RPMI7951 (cell line): ENCODE measurements around the gene TIMM13. TPM values are rescaled to one million over a fixed set of nuclear protein-coding genes. Genes with fewer than 3 reads are reported as not detected.
"Not testable (repeated sequence)": the region's sequence is repeated elsewhere in the genome, so short reads cannot be mapped to it uniquely, and the experiment has no call there.

Source experiments
- DNase-seq: peaks from one replicate; pipeline ENCODE4 v3.0.0-alpha.2; 2012; ENCODE audit warnings: low read depth
- total RNA-seq: library from RNA; depleted of rRNA; stranded (reverse); fragments of >200 nt; shearing (Covaris generic); gene quantifications from 2 replicates; pipeline ENCODE4 v1.2.3, GENCODE V29; 2014; rRNA removed

The TIMM13 gene
- total RNA-seq = 47.9 and 71.4 TPM in 2 replicates

DNA sequence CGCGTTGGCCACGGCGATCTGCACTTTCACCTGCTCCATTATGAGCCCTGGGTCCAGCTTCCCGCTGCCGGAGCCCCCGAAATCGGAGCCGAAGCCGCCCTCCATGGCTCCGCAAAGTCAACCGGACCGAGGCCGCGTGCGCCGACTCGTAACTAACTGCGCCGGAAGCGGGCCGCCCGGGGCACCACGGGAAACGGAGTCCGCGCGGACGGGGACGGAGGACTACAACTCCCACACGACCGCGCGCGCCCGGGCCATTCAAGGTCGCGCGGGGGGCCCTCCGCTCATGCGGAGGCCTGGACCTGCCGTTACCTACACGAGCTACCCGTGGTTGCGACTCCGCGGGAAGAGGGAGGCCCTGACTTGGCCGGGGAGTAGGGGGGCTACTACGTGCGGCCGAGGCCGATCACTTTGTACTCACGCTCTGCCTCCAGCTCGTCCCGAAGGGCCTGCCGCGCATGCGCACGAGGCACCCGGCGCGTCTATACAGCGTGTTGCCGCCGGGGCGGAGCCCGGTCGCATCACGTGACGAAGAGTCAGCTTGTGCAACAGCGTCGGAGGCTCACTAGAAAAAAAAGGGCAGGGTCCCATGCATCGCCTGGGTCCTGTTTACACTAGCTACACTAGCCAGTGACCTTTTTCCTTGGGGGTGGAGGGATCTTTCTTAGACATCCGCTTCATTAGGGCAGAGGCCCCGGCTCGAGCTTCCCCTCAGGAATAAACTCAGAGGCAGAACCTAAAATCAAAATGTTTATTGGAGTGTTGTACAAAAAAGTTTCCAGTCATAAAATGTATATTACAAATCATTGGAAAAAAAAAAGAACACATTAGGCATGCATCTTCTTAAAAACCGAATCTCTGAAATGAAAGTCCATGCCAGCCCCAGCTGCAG is at the start of gene TIMM13:
Gene TIMM13, minus strand, starts transcription at position 158 of the 892 bp plus-strand sequence. Its CDS starts 53 bp downstream, at position 105.
- peak; percentile 91 for DNase-seq

DNA sequence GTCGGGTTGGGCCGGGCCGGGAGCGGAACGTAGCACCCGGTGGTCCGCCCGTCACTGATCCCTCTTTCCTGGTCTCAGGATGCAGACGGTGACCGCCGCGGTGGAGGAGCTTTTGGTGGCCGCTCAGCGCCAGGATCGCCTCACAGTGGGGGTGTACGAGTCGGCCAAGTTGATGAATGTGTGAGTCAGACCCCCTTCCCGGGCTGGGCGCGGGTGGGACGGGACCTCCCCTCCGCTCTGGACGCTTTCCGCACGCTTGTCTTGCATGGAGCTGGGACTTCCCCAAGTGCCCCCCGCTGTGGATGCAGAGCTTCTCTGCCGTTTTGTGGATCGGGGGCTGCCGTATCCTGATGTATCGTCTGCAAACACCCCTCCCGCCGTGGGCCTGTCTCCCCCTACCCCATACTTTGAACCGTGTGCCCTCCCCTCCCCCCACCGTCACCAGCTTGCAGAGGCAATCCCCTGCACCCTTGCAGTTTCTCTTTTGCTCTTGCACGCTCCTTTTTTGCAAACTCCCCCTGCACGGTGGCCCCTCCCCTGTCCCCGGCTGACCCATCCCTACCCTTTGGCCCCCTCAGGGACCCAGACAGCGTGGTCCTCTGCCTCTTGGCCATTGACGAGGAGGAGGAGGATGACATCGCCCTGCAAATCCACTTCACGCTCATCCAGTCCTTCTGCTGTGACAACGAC is 49.2 kb upstream of the TIMM13 start:
- DNase-seq = peak; percentile 75

DNA sequence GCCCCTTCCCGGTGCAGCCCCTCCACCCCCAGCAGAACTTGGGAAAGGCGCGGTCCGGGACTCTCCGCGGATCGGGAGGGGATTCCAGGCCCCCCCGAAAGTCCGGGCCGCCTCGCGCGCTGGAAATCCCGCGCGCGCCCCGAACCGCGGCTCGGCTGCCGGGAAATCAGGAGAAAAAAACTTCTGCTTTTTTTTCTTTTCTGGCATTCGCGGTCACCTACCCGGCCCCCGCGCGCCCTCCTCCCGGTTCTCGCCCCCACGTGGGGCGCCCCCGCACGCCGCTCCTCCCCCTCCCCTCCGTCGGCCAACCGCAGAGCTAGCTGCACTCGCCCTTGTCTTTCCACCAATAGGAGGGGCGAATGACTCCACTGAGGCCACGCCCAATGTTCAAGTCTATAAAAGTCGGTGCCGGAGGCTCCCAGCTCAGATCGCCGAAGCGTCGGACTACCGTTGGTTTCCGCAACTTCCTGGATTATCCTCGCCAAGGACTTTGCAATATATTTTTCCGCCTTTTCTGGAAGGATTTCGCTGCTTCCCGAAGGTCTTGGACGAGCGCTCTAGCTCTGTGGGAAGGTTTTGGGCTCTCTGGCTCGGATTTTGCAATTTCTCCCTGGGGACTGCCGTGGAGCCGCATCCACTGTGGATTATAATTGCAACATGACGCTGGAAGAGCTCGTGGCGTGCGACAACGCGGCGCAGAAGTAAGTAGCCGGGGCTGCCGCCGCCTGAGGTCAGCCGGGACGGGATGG is 48.5 kb upstream of the TIMM13 start, which contains the start of gene GADD45B:
Gene GADD45B, plus strand, starts transcription at position 426 of the 749 bp plus-strand sequence. Its CDS starts 232 bp downstream, at position 658.
- peak; percentile 97 for DNase-seq

DNA sequence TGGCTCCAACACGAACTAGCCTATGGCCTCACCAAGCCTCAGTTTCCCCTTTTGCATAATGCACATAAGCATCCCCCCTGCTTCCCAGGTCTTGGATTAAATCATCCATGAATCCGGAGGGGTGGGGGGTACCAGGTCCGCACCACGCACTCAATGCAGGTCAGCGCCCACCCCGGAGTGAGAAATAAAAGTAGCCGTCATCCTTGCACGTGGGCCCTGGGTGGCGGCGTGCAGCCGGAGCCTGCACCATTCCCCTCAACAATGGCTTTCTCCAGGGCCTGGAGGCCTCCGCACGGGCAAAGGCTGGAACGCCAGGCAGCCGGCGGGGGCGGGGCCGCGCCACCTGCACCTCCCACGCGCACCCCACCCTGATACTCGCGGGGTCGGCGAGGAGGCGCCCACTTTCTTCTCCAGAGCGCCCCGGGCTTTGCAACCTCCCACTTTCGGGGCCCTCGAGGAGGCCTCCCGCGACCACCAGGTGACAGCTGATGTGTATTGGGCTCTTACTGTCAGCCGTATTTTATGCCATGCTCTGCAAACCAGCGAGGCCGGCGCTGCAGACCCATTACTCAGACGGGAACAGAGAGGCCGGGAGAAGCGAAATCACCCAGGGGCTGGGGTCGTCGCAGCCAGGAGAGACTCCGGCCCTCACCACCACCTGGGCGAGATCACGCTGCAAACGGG is 47.8 kb upstream of the TIMM13 start:
- DNase-seq = peak; percentile 76

DNA sequence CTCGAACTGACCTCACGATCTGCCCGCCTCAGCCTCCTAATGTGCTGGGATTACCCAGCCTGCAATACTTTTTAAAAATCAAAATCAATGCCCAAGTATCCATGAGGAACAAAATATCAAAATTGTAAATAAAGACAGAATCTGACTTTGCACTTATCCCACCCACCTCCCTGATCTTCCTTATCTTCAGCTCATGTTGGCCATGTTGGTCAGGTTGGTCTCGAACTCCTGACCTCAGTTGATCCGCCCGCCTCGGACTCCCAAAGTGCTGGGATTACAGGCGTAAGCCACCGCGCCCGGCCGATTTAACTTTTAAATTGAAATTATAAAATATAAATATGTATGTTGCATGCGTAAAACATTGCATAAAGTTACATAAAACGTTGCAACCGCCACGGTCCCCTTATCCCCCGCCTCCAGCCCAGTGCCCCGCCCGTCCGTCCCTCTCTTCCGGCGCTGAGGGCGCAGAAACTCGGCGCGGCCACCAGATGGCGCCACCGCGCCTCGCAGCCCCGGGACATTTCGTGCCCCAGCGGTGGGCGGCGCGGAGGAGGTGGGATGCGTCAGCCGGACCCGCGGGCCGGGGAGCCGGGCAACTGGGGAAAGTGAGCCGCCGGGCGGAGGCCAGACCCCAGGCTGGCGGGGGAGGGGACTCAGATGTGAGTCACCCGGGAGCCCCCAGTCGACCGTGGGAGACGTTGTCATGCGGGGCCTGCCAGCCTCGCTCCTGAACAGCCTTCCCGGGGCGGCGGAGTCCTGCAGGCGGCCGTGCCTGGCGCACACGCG is 47.0 kb upstream of the TIMM13 start:
- peak; percentile 87 for DNase-seq

DNA sequence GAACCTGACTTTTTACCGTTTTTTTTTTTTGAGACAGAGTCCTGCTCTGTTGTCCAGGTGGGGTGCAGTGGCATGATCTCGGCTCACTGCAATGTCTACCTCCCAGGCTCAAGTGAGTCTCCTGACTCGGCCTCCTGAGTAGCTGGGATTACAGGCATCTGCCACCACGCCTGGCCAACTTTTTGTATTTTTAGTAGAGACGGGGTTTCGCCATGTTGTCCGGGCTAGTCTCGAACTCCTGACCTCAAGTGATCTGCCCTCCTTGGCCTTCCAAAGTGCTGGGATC is 42.5 kb upstream of the TIMM13 start:
- DNase-seq = not testable (repeated sequence)

DNA sequence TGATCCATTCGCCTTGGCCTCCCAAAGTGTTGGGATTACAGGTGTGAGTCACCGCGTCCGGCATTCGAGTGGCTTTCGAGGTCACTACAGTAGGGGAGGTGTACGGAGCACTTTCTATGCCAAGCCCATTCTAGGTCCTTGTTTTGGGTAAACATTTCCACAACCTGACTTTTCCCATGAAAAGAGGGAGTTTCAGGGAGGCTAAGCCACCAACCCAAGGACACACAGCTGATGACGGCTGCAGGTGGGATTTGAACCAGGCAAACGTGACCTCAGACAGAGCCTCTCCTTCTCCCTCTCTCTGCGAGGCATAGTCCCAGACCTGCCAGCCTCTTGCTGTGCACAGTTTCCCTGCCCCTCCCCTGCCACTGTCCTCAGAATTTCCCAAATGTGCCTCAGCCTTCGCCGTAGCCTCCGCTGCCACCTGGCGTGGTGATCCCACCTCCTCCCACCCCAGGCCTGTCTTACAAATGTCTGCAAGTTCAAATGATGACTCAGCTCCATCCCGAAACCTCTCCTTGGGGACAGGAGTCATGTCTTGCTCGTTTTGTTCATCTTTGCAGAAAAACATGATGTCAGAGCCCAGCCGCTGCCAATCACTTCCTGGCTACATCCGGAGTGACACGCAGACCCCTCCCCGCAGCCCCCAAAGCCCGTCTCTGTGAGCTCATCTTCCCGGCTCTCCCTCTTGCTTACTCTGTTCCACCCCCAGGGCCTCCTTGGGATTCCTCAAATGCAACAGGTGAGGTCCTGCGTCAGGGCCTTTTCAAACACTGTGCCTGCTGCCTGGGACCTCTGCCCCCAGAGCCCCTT is 41.9 kb upstream of the TIMM13 start:
- peak; percentile 75 for DNase-seq

DNA sequence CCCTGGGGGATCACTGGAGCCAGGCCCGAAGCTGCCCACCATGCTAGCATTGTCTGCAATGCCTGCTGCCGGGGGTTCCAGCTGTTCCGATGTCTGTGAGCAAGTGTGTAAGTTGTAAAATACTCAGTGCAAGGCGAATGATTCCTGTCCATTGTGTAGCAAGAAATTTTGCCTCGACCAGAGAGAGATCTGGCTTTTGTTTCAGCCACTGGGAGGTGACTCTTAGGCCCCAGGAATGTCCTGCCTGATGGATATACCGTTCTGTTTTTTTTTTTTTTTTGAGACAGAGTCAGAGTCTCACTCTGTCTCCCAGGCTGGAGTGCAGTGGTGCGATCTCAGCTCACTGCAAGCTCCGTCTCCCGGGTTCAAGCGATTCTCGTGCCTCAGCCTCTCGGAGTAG is 41.2 kb upstream of the TIMM13 start:
- no peak for DNase-seq

DNA sequence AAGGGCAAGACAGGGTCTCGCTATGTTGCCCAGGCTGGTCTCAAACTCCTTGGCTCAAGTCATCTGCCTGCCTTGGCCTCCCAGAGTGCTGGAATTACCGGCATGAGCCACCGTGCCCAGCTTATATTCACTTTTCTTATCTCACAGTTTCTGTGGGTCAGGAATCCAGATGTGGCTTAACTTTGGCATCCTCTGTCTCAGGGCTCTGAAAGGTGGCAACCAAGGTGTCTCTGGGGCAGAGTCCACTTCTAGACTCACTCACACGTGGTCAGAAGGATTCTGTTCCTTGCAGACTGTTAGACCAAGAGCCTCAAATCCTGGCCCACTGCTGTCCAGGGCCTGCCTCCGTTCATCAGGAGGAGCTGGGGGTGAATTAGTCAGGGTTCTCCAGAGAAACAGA is 37.0 kb upstream of the TIMM13 start:
- DNase-seq = no peak

DNA sequence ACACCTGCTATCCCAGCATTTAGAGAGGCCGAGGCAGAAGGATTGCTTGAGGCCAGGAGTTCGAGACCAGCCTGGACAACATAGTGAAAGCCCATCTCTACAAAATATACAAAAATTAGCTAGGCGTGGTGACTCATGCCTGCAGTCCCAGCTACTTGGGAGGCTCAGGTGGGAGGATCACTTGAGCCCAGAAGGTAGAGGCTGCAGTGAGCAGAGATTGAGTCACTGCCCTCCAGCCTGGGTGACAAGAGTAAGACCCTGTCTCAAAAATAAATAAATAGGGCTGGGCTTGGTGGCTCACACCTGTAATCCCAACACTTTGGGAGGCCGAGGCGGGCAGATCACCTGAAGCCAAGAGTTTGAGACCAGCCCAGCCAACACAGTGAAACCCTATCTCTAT is 36.3 kb upstream of the TIMM13 start:
- not testable (repeated sequence) for DNase-seq

DNA sequence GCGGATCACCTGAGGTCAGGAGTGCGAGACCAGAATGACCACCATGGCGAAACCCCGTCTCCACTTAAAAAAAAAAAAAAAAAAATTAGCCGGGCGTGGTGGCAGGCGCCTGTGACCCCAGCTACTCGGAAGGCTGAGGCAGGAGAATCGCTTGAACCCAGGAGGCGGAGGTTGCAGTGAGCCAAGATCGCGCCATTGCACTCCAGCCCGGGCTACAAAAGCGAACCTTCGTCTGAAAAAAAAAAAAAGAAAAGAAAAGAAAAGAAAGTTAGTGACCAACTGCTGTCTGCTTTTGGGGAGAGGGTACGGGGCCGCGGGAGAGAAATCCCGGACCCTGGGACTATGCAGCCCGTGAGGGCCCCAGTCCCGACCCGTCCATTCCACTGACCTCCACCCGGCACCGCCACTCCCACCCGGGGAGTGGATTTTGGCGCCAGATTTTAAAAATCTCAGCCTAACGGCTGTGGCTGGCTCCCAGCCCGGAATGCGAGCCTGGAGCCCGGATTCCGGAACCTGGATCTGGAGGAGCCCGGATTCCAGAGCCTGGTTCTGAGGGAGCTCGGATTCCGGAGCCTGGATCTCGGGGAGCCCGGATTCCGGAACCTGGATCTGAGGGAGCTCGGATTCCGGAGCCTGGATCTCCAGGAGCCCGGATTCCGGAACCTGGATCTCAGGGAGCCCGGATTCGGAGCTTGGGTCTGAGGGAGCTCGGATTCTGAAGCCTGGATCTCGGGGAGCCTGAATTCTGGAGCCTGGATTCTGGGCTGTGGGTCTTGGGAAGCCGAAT is 35.4 kb upstream of the TIMM13 start:
- DNase-seq = peak; percentile 98

DNA sequence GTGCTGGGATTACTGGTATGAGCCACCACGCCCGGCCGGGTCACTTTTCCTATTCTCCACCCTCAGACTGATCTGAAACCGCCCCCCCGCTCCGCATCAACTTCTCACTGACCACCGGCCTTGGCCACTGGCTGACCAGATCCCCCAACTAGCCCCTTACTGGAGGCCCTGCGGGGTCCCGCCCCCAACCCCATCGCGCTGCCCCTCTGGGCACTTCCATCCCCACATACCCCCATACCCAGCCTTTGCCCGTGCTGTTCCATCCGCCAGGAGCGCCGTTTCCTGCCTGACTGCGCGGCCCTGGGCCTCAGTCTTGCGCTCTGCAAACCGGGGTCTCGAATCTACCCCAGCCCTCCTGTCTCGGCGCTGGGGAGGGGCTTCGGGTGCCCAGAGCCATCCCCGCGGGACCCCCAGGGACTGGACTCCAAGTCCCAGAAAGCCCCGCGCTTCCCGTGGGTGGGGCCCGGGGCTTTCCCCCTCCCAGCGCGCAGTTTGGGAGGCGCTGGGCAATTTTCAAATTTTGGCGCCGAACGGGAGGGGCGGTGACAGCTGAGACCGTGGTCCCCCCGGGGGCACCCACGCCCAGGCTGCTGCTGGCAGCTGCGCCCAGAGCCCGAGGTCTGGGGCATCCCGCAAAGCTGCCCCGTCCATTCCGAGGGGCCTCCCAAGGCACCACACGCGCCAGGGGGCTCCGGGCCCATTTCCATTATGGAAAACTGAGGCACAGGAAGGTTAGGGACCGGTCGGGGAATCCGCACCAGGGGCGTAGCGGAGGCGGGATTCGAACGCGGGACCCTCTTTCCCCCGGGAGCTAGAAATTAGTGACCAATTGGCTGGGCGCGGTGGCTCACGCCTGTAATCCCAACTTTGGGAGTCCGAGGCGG is 34.6 kb upstream of the TIMM13 start:
- peak; percentile 91 for DNase-seq

DNA sequence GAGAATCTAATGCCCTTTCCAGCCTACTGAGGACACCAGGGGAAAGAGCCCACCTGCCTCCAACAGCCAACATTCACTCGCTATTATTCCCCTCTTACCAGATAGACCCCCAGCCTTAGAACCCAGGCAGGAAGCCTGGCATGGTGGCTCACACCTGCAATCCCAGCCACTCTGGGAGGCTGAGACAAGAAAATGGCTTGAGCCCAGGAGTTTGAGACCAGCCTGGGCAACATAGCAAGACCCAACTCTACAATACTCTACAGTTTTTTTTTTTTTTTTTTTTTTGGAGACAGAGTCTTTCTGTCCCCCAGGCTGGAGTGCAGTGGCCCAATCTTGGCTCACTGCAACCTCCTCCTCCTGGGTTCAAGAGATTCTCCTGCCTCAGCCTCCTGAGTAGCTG is 32.9 kb upstream of the TIMM13 start:
- DNase-seq = no peak

DNA sequence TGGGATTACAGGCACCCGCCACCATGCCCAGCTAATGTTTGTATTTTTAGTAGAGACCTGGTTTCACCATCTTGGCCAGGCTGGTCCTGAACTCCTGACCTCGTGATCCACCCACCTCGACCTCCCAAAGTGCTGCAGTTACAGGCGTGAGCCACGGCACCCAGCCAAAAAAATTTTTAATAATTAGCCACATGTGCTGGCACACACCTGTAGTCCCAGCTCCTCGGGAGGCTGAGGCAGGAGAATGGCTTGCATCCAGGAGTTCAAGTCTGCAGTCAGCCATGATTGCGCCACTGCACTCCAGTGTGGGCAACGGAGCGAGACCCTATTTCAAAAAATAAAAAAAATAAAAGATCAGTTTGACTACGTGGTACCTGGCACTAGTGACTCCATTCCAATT is 31.4 kb upstream of the TIMM13 start:
- not testable (repeated sequence) for DNase-seq

DNA sequence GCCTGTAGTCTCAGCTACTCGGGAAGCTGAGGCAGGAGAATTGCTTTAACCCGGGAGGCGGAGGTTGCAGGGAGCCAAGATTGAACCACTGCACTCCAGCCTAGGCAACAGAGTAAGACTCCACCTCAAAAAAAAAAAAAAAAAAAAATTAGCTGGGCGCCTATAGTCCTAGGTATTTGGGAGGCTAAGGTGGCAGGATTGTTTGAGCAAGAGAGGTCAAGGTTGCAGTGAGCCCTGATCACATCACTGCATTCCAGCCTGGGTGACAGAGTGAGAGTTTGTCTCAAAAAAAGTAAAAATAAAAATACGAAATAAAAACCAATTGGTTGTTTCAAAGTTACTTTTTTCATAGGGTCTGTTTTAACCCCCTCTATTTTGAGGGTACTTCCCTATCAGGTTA is 30.7 kb upstream of the TIMM13 start:
- no peak for DNase-seq

DNA sequence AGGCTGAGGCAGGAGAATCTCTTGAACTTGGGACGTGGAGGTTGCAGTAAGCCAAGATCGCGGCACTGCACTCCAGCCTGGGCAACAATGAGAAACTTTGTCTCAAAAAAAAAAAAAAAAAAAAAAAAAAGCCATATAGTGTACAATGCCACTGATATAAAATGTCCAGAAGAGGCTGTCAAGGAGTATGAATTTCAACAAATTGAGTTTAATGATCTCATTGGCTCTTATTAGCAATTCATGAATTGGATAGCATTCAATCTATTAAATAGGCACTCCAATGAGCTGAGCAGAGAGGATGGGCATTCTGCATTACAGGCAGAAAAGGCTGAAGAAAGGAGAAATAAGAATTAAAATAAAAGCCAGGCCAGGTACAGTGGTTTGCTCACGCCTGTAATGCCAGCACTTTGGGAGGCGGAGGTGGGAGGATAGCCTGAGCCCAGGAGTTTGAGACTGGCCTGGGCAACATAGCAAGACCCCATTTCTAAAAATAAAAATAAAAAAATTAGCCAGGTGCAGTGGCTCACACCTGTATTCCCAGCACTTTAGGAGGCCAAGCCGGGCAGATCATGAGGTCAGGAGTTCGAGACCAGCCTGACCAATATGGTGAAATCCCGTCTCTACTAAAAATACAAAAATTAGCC is 30.1 kb upstream of the TIMM13 start:
- no peak for DNase-seq

DNA sequence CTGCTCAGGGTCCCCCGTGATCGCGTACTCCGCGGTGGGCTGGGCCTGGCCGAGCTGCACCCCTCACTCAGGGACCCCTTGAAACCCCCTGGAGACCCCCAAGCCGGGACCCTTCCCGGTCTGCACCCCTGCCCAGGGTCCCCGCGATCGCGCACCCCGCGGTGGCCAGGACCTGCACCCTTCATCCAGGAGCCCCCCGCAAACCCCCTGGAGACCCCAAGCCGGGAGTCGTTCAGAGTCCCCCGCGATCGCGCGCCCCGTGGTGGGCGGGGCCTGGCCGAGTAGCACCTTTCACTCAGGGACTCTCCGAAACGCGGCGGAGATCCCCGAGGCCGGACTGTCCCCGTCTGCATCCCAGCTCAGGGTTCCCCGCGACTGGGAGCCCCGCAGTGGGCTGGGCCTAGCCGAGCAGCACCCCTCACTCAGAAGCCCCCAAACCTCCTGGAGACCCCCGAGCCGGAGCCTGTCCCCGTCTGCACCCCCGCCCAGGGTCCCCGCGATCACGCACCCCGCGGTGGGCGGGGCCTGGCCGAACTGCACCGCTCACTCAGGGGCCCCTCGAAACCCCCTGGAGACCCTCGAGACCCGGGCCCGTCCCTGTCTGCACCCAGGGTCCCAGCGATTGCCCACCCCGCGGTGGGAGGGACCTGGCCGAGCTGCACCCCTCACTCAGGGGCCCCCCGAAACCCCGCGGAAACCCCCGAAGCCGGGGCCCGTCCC is 28.6 kb upstream of the TIMM13 start:
- DNase-seq = no peak
